ENCODE results near the gene DPPA3.
"Not testable (repeated sequence)": the region's sequence is repeated elsewhere in the genome, so short reads cannot be mapped to it uniquely, and the experiment has no call there.

Gene DPPA3

GRCh38 chr12:7711133-7711532 is at the start of gene DPPA3:
DPPA3 (plus strand) TSS chr12:7711433; CDS start chr12:7711571, 138 bp downstream.
- no peak for DNase-seq

DNA sequence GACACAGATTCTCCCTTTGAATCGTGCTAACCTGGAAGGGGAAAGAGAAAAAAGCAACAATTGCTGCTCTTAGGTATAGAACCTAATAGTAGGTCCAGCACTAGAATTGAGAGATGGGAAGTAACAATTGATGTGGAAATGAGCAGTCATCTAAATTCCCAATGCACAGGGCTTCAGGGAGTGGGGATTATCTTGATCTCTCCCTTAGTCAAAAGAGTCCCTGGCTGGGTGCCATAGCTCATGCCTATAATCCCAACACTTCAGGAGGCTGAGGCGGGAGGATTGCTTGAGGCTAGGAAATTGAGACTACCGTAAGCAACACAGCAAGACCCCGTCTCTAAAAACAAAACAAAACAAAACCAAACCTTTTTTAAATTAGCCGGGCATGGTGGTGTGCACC is 49.5 kb upstream of the DPPA3 start:
- DNase-seq = no peak

- no peak for DNase-seq
Measured at GRCh38 chr12:7666595-7666994, 44.6 kb upstream of the DPPA3 start.

- DNase-seq = no peak
Measured at GRCh38 chr12:7667125-7667524, 44.1 kb upstream of the DPPA3 start.

DNA sequence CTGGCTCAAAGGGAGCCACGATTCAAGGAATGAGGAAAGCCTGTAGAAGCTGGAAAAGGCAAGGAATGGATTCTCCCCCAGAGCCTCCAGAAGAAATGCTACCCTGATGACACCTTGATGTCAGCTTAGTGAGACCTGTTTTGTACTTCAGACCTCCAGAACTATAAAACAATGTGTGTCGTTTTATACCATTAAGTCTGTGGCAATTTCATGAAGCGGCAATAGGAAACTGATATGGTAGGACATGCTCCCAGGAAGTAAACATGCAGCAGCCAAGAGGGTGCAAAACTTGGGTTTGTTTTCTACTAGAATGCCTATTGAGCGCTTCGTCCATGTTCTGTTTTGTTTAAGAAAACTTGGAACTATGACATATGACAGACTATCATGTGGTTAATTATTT is 43.1 kb upstream of the DPPA3 start:
- no peak for DNase-seq

- DNase-seq = not testable (repeated sequence)
Measured at GRCh38 chr12:7675455-7675854, 35.8 kb upstream of the DPPA3 start.

DNA sequence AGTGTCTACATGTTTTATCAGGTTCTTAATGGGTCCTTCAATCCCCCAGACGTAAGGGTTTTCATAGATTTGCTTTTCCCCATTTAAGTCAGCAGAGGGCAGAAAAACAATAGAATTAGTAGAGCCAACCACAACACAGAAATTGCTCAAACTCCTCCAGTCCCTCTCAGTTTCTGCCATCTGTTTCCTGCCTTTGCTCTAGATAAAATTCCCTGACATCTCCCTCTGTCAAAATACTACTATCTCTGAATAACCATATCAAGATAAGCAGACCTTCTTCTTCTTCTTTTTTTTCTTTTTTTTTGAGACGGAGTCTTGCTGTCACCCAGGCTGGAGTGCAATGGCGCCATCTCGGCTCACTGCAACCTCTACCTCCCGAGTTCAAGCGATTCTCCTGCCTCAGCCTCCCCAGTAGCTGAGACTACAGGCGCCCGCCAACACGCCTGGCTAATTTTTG is 33.8 kb upstream of the DPPA3 start:
- DNase-seq = peak; percentile 10

DNA sequence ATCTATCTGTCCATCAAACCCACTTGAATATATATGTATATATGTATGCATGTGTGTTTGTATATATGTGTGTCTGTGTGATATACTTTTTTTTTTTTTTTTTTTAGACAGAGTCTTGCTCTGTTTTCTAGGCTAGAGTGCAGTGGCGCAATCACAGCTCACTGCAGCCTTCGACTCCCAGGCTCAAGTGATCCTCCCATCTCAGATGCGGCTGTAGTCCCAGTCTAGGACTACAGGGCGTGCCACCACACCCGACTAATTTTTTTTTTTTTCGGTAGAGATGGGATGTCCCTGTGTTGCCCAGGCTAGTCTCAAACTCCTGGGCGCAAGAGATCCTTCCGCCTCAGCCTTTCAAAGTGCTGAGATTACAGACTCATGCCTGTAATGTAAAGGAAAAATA is 32.5 kb upstream of the DPPA3 start:
- DNase-seq = no peak

DNA sequence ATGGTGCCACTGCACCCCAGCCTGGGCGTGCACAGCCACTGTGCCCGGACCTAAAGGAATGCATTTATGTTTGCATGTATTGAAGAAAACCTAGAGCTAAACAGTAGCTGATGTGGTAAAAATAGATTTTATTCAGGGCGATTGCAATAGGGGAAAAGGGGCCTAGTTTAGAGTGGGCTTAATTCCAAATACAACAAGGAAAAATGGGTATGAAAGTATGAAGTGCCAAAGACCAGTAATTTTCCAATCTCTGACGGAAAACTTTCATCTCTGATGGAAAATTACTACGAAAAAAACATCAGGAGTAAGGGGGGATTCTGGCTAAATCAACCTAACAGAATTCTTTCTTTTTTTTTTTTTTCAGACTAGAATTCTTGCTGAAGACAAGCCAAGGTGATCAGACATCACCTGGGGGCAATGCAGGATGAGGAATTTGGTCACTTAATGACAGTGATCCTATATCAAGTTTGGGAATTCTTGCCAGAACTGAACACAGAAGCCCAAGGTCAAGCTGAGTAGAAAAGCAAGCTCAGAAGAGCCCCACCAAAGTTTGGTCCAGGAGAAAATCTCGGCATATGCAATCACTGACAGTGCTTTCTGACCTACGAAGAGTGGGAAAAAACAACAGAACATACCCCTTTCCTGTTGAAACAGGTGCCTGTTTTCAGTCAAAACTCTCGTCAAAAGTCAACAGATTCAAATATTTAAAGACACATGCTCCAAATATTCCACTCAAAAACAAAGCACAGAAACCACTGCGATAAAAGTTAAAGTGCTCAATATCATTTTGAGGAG is 31.8 kb upstream of the DPPA3 start:
- no peak for DNase-seq

GRCh38 chr12:7681535-7681934 is 29.7 kb upstream of the DPPA3 start:
- DNase-seq = no peak

GRCh38 chr12:7693793-7694192 is 17.4 kb upstream of the DPPA3 start:
- no peak for DNase-seq

DNA sequence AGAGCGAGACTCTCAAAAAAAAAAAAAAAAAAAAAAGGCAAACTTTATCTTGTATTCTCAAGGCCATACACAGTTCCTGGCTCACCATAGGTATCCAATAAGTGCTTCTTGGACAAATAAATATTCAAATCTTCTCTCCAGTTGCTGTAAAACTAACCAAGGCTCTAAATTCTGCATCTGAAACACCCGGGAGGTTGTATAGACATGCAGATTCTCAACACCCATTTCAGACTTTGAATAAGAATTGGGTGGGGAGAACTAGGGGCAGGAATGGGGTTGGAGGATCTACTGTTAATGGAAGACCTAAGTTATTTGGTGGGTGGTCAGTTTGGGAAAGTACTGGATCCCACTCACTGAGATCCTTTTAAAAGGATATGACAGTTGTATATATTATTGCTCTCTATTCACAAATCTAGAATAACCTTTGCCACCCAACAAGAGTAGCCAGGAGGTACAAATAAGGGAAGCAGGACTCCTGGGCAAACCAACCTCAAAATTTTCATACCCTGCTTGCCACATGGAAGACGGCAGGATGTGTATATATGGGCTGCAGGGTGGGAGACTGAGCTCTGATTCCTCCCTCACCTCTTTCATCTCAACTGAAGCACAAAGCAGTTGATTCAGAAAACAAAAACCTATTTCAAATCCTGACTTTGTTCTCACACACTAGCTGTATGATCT is 16.5 kb upstream of the DPPA3 start:
- no peak for DNase-seq

- no peak for DNase-seq
Measured at GRCh38 chr12:7695237-7695560, 16.0 kb upstream of the DPPA3 start.

DNA sequence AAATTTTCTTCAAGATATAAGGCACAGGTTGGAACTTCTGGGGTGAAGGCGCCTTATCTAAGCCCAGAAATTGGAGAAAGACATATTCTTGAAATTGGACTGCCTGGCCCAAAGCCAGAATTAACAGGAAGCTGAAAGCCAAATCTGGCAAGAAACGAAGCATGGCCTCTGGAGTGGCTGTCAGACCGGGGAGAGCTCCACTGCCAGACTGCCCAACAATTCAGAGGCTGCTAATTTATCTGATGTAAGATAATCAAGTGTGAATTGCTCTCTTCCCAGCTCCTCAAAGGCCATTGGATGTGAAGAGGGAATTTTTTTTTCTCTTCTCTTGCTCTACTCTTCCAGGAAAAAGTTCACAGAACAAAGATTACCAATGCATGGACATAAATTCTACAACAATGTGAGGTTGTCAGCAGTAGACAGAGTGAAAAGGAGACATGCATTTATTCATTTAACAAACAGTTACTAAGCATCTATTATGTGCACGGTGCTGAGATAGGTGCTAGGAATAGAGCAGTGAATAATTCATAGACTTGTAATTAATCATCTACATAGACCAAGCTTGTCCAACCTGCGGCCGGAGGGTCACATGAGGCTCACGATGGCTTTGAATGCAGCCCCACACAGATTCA is 15.6 kb upstream of the DPPA3 start, which contains the start of gene GDF3:
Gene GDF3 (minus strand): TSS at position 210 of the 632 bp plus-strand sequence. CDS start 47 bp downstream, at position 163.
- no peak for DNase-seq

- no peak for DNase-seq
Measured at GRCh38 chr12:7705846-7706245, 5.4 kb upstream of the DPPA3 start.

DNA sequence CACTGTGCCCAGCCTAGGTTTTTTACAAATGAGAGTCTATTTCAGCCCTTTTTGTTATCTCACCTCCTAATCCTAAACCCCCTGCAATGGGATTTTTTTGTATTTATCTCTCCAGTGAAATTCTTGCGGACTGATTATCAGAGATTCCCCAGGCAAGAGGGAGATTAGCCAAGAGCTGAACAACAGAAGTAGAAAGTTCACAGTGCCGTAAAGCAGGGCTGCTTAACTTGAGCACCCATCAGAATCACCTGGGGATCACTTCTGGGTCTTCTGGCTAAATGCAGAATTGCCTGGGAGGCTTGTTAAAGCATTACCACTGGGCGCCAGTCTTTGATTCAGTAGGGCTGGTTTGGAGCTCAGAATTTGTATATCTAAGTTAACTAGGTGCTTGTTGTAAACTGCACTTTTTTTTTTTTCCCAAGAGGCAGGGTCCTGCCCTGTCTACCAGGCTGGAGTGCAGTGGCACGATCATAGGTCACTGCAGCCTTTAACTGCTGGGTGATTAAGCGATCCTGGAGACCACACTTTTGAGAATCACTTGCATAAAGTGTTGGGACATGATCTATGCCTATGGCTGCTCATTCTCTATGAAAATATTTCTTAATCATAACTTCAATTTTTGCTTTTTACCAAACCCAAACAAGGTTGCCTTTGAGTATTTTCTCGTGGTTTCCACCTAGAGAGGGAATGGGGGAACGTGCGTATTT is 1.1 kb upstream of the DPPA3 start:
- DNase-seq = no peak

GRCh38 chr12:7712841-7713442 is 1.7 kb downstream of the DPPA3 start:
- no peak for DNase-seq

DNA sequence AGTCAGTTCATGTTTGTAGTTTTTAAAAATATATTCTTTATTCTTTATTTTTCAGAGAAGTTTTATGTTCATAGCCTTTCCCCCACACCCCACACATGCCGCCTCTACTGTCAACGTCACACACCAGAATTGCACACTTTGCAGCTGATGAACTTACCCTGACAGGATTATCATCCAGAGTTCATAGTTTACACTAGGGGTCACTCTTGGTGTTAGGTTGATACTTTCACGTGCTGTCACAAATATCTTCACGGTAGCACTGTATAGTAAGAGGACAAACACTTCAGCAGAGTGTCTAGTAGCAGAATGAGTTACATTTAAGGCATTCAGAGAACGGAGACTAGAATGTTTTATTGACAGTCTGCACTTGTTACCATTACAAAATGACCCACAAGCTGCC is 5.1 kb downstream of the DPPA3 start:
- no peak for DNase-seq

GRCh38 chr12:7719946-7720730 is 8.9 kb downstream of the DPPA3 start:
- no peak for DNase-seq

DNA sequence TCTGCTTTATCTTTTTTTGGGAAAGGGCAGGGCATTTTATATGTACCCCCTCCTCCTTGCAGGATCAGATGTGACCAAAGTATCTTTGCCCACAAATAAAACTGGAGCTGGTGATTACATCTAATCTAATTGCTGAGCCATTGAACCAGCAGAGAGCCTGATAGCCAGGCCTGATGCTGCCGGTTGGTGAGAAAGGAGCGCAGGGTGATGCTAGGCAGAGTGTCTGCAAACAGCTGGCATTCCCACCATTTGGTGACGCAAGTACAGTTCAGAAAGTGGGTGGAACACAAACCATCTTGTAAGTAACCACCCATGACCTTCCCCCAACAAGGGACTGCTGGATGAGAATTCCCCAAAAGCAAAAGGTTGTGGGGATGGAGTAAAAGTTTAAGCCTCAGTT is 12.7 kb downstream of the DPPA3 start:
- DNase-seq = no peak

- DNase-seq = no peak
Measured at GRCh38 chr12:7729746-7730145, 18.5 kb downstream of the DPPA3 start.

- not testable (repeated sequence) for DNase-seq
Measured at GRCh38 chr12:7730984-7731383, 19.8 kb downstream of the DPPA3 start.

All from NCI-H146 (cell line).